Renal pelvis (tissue), 4 donors: ENCODE results near the gene LAMB1. TPM values are rescaled to one million over a fixed set of nuclear protein-coding genes. Genes with fewer than 3 reads are reported as not detected.

Source experiments
- DNase-seq: peaks from one replicate; pipeline ENCODE4 v3.0.0-alpha.2; 2013
- polyA plus RNA-seq, 3 donors: library from polyadenylated mRNA; unstranded; fragments of 120-200 nt; gene quantifications; one replicate each; pipeline ENCODE4 v1.2.1, GENCODE V29; 2013; ENCODE audit not compliant: insufficient read length in 3 of 3

LAMB1 gene
- polyA plus RNA-seq, 3 donors: 618 to 855 (median 711) TPM

DNA sequence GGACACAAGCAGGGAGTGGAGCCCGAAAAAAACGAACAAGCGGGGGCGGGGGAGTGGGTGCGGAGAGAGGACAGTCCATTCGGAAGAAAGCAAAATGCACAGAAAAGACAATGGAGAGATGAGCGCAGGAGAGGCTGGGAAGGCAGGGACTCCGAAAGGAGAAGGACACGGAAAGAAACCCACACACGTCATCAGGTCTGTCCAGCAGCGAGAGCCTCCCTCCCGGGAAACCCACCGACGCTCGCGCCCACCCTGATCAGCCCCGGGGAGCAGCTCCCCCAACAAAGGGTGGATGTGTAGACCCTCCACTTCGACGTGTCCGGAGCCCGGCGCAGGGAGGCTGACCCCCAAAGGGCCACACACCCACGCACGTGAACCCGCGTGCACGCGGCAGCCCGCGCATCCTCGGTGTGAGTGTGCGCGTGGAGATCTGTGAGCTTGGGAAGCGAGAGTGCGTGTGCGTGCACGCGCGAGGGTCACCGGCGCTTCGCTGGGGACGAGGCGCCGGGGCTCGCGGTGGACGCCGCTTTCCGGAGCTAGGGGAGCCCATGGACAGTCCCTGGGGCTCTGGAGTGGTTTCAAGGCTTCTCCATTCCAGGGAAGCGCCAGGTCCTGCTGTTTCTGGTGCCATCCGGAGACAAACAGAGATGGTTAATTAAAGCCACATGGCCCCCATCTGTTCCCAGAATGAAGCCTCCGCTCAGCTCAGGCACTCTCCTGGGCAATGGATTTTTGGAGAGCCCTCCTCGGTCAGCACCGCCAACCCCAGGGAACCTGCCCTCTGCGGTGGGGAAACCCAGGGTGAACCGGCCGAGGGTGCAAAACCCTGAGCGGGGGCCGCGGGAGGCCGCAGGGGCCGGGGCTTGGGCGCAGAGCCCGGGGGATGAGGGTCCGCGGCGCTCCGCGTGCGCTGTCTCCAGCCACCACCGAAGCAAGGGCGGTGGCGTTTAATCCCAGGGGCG lies 916 bp downstream of the LAMB1 start:
- no peak for DNase-seq

DNA sequence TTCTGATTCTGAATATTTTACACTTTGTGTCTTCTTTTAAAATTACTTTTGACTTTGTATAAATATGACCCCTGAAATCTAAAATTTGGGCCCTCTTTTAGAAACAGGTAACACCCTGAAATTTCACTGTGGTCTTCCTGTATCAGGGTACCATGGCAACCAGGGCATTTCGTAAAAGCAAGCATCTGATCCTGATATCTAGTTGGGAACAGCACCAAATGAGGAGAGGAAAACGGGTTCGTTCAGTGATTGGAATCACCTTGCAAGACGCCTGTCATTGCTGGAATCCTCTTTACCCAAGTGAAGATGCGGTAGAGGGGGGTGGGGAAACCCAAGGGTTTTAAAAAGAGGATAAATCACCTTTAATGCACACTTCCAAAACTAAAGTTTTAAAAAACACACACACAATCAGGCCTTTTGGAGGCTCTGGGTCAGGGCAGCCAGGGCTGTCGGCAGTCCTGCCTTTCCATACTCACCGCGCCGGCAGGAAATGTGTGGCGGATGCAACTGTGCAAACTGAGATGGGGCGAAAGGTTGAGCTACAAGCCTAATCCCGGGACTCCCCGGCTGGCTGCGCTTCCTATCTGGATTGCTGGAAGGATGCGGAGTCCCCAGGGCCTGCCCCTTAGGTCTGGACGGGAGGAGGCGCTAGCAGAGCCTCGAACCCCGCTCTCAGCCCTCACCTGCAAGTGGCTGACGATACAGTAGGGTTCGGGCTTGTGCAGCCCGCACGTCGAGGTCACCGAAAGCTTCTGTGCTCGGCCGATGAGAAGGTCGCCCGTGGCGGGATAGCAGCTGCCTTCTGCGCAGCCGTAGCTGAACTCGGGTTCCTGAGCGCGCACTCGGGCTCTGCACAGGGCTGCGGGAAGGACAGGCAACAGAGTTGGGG lies 1.8 kb downstream of the LAMB1 start:
- DNase-seq: no peak

DNA sequence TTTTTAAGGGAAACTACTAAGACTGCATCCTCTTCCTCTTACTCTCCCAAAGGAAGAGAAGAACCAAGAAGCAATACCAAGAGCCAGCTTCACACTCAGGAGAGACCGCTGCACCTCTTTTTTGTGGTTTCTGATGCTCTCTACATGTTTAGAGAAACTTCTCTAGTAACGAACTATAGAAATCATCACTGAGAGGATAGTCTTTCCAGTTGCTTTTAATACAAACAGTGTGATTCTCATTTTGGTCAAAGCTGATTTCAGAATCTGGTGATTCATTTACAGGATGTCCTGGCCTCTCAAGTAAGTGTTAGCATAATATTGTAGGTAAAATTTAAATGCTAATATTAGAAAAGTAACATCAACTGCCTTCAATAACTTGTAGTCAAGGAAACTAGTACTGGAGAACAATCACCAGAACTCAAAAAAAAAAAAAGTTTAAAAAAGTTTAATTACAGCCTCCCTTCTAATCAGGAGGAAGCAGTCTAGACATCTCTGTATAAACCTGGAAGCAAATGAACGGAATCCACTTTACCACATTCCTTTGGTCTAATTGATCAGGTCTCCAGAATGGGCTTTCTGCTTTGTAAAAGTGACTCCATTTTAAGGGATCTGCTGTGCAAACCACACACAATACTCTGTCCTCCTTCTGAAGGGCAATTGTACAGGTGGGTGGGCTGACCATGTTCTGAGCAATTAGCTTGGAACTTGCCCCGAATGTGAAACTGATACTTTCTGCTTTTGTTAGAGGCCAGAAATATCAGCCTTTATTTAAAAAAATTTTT lies 3.0 kb downstream of the LAMB1 start:
- no peak for DNase-seq

DNA sequence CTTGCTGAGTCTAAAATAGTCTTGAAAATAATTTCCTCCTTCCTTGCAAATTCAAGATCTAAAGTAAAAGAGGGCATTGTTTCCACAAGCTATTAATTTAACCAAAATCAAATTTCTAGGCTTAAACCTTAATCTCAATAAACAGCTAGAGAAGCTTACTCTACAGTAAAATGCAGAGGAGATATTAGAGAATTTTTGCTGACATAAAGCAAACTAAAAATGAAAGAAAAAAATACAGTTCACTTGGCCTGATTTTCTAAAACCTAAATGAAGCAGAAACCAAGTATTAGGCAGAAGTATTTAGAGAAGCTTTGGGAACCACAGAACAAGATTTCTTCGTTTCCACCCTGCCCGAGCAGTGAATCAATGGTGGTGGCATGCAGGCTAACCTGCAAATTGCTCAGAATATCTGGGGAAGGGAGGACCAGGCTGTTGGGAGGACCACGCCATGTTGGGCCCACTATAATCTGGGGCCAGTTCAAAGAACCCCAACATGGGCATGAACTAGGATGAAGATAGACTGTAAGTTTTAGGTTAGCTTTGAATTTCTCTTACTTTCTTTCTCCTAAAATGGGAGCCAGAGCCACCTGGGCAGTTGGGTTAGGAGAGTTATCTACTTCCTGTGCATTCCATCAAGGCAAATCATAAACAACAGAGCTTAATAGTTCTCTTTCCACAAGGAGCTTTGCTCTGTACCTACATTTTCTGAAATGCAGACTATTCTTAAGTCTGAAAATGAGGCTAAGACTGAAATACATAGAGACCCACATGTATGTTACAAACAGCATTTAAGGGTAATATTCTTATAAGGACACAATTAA lies 4.1 kb downstream of the LAMB1 start:
- DNase-seq: no peak

DNA sequence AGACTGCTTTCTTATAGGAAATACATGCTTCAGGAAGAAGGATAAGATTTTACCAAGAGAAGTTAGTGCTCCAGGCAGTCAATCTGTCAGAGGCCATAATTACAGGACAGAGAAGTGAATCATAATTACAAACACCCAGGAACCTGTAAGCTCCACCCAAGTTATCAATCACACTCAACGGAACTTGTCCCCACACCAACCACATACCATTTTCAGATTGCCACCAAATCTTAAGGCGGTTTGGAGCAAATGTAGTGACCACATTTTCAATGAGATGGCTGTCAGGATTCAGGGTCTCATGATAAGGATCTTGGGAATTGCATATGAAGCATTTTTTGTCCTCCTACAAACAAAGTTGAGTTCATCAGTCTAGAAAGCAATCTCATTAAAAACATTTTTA lies 4.8 kb downstream of the LAMB1 start:
- no peak for DNase-seq

DNA sequence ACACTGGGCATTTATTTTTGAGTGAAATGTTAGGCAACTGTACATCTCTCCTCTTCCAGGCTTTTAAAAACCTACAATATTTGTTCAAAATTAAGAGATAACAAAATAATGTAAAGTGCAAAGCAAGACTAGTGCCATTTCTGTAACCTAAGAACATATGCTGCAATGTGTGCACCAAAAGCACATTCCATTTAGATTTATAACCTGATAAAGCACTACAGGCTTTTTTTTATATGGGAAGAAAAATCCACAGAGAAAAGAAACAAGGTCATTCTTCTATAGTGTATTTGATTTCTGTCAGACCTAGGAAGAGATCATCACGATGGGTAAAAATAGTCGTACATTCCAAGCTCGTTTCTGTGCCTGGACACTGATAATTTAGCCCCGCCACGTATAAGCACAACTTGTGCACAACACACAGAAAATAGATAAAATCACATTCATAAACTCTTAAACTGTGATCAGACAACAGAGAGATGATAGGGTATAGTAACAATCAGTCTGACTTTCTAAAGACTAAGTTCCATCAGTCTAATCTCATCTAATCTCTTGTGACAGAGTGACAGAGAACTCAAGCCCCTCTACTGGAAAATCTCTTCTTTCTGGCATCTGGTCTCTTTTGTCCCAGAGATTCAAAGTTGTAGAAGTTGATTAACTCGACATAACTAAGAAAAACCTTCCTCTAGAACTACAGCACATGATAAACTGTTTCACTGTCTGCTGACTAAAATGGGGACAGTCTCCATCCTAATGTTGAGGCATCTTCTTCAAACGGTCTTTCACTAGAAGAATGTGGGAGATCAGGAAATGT lies 6.7 kb downstream of the LAMB1 start:
- no peak for DNase-seq

DNA sequence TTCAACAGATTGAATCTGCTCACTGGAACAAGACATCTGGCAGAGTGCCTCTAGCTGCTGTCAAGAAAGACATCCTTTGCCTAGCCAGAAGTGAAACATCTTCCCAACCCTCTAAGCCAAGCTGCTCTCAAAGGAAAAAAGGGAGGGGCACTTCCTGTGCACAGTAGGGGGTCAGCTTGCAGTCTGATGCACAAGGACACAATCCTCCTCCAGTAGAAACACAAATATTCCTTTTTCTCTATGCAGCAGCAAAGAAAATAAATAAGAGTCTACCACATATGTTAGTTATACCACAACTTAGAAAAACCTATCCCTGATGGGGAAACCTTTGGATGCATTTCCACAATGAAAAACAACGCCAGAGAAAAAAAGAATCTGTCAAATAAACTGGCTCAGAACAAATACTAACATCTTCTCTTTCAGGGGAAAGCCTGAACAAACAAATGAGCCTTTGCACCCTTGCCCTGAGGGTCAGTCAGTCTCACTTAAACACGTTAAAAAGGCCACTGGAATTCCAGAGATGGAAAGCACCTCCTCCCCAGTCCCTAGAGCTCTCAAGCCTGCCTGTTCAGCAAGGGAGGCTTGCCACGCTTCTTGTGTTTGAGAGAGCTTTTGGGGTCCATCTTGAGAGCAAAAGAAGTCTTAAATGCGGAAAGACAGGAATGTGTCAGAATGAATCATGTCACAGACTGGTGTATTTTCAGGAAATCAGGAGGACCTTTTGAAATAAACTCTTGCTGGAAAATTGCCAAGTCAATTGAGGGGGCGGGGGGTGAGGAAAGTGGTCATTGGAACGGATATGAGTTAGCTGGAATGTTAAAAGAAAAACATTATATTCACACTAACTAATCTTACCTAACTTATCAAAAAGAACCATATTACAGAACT lies 7.5 kb downstream of the LAMB1 start:
- peak; percentile 65 for DNase-seq

DNA sequence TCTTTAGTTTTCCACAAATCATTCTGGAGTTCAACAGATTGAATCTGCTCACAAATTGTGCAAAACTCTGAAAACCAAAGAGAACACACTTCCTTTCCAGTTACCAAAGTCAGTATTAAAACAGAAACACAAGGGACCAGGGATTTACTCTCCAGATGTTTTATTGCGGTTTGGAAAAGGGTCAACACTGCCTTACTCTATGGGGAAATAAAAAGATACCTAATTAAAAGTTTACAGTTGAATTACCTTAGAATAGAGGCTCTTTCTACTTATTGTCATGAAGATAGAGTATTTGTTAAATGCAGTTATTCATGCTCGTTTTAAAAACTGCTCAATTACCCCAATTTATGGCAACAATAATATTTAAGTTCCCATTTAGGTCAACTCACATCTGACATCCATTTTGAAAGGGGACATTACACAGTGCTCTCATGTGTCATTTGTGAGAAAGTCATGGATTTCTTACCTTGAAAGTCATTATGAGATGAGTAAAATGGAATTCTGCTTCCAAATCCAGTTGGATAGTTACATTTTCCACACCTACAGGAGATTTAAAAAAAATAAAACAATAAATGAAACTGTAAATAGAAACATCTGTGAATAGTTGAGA lies 8.4 kb downstream of the LAMB1 start:
- DNase-seq: no peak

DNA sequence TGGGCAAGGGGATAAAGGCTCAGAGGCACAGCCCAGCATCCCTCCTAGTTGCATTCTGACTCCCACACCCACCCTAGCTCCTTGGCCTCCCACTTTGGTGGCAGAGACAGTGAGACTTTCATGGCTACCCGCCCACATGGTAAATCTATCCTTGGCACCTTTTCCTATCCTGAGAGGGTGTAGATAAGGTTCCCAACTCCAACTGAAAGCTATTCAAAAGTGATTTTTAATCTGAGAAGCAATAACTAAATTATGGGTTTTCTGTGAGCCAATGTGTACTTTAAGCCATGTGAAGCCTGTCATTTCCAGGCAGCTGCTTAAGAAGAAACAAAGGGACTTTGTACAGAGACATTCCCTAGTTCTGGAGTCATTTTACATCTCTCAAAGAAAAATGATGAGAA lies 9.1 kb downstream of the LAMB1 start:
- DNase-seq: no peak

DNA sequence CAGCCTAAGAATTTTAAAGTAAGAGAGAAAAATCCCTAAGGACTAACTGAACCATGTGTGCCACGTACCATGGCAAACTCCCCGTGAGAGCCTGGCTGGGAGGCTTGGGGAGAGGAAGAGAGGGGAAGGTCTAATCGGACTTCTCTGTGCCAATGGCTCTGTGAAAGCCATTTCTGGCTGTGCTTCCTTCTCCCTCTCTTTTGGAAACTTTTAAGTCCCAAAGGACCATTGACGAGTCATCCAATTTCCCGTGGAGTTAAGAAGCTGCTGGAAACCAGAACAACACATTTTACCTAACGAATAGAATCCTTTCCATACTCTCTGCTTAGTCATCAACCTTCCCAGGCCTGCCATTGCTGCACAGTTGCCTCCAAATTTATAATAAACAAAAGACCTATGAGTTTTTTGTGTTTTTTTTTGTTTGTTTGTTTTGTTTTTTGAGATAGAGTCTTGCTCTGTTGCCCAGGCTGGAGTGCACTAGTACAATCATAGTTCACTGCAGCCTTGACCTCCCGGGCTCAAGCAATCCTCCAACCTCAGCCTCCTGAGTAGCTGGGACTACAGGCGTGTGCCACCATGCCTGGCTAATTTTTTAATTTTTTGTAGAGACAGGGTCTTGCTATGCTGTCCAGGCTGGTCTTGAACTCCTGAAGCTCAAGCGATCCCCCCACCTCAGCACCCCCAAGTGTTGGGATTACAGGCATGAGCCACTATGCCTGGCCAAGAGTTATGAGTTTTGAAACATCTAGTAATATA lies 13.2 kb downstream of the LAMB1 start:
- no peak for DNase-seq

DNA sequence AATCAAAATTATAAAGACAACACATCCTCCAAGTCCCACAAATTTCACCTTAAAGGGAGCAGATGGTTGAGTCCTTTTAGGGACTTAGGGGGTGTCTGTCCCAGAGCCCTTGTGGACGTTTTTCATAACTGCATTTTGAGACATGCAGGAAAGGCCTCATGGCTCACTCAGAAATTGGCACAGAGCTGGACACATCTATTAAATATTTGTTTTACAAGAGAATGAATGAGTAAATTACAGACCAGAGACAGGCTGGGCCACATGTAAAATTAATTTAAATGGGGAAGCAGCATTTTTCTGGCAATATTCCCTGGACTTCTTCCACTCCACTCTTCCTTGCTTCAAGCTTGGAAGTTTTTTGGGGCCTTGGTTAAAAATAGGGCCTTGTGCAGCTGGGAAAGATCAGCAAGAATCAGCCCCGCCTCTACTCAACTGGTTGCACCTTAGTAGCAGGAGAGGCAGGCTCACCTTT lies 20.0 kb downstream of the LAMB1 start:
- DNase-seq: peak; percentile 78

DNA sequence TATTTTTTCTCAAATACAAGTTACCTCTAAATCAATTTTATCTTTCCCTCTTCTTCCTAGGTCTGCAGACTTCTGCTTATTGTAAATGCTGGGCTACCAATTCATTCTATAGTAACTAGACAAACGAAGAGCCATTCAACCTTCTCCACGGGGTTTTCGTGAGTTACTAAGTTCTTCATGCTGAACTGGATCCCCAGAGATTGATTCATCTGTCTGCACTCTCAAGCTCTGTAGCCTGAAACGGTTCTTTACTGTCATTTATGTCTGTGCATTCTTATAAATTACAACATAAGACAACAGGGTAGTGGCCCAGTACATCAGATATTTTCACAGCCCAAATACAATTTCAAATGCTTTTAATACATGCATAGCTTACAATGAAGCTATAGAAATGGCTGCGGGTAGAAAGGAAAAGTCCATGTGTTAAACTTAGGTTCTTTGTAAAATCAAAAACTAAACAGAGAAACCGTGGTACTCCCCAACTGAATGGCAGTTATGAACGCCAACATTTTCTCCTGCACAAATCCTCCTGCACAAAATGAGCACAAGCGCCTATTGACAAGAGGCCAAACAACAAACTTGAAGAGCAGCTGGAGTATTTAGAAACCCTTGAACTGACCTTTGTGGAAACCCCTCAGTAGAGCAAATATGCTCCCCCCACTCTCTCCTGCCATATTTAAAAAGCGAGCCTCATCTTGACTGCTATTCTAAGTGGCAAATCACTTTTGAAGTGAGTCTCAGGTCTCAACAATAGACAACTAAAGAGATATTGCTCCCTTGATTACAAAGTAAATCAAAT lies 20.7 kb downstream of the LAMB1 start:
- DNase-seq: no peak

DNA sequence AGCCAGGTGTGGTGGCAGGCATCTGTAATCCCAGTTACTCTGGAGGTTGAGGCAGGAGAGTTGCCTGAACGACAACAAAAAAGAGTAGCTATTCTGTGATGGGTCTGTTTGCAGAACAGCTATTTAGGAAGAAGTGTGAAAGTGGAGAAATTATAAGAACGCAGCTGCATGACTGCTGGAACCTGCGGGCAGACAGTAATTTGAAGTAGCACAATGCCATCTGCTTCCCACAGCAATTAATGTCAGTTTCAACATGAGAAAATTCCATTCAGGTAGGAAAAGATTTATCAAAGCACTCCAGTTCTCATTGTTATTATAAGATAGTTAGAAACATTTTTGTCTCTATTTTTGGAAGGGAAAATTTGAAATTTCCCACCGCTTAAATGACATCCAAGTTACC lies 21.5 kb downstream of the LAMB1 start:
- no peak for DNase-seq

DNA sequence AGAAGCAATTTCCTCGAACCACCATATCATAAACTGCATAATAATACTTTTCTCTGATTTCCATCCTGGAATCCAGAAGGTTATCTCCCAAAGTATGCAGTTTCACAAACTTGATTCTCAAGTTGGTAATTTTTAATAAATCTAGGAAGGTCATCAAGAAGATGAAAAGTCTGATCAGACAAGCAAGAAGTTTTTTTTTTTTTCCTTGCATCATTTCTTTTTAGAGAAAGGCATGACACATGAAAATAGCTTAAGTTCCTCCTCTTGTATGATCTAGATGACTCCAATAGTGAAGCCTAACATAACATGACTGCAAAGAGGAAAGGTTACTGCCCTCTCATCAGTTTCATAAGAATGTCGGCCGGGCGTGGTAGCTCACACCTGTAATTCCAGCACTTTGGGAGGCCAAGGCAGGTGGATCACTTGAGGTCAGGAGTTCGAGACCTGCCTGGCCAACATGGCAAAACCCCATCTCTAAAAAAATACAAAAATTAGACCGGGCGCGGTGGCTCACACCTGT lies 22.2 kb downstream of the LAMB1 start:
- no peak for DNase-seq

DNA sequence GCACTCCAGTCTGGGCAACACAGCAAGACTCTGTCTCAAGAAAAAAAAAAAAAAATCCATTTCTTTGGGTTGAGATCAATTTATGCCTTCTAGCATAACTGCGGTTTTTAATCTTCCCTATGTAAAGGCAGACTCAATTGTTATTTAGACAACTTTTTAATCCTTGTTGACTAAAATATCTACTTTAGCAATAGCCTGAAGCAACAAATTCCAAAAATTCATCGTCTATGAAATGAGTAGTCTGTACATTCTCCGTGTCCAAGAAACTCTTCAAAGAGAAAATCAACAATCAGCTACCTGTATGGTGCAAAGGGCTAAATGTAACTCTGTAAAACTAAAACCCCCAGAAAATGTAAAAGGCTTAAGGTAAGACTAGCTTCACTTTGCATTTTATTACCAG lies 22.8 kb downstream of the LAMB1 start:
- no peak for DNase-seq

DNA sequence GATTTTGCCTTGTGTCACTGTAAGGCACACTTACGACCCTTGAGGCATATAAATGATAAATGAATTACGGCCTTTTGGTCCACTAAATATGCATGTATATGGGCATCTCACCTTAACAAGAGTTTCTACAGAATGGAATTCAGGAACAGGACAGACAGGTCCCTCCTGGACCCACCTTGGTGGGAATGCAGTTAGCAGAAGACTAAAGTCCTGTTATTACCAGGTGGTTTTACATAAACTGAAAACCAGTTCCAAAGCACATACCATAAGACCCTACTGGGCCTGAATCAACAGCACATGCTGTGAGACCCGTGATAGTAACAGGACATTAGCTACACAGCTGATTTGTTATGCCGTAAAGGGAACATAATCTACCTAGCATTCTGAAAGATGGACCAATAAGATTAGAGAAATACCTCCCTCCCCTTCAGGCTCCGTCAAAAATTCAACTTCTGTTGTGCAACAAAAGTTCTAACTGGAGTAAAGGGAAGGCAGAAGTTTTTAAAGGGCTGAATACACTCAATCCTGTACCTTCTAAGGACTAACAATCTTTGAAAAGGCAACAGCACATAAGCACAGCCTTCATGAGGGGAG lies 24.0 kb downstream of the LAMB1 start:
- DNase-seq: no peak
